ENCODE data around the gene TCN1. TPM values are rescaled to one million over a fixed set of nuclear protein-coding genes. Genes with fewer than 3 reads are reported as not detected.

TCN1 gene
- total and polyA plus RNA-seq, 9 donors: 0.48 TPM; not detected in 8

- no peaks in the 10 kb centered on the region for H3K36me3 ChIP-seq
- no peaks in the 10 kb centered on the region for H3K9me3 ChIP-seq
- TF ChIP-seq, protein P1, sequence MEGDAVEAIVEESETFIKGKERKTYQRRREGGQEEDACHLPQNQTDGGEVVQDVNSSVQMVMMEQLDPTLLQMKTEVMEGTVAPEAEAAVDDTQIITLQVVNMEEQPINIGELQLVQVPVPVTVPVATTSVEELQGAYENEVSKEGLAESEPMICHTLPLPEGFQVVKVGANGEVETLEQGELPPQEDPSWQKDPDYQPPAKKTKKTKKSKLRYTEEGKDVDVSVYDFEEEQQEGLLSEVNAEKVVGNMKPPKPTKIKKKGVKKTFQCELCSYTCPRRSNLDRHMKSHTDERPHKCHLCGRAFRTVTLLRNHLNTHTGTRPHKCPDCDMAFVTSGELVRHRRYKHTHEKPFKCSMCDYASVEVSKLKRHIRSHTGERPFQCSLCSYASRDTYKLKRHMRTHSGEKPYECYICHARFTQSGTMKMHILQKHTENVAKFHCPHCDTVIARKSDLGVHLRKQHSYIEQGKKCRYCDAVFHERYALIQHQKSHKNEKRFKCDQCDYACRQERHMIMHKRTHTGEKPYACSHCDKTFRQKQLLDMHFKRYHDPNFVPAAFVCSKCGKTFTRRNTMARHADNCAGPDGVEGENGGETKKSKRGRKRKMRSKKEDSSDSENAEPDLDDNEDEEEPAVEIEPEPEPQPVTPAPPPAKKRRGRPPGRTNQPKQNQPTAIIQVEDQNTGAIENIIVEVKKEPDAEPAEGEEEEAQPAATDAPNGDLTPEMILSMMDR (IDR thresholded peaks at IDR 0.05): no peak
- no peak for TF ChIP-seq POLR2A (IDR thresholded peaks at IDR 0.05)
- no peak for TF ChIP-seq EP300 (IDR thresholded peaks at IDR 0.05)
- 77 to 83% (median 79%) methylated on average over 9 of the region's 9 CpGs for WGBS, 3 donors
- no peaks in the 10 kb centered on the region for H3K27me3 ChIP-seq
- no peak overlapping the region for H3K4me3 ChIP-seq
- intact Hi-C loops (cut with DNase I): no loop called here
- DNase-seq: no peak
- H3K27ac ChIP-seq: no peak overlapping the region
- H3K4me1 ChIP-seq (ENCODE audit: insufficient read depth): no peaks in the 10 kb centered on the region
These were observed 9.7 kb upstream of the TCN1 start for GRCh38 chr11:59875856-59876519.

GRCh38 chr11:59872076-59872475 lies 5.8 kb upstream of the TCN1 start:
- Histone ChIP-seq H3K4me1 (ENCODE audit: insufficient read depth) (no peaks in the 10 kb centered on the region), H3K9me3 (no peaks in the 10 kb centered on the region), H3K4me3 (no peak overlapping the region), H3K27ac (no peak overlapping the region), H3K36me3 (no peaks in the 10 kb centered on the region), H3K27me3 (no peaks in the 10 kb centered on the region)
- no peak for DNase-seq
- intact Hi-C loops (cut with DNase I): no loop called here
- TF ChIP-seq, protein P1 (IDR thresholded peaks at IDR 0.05): no peak
- TF ChIP-seq EP300 (IDR thresholded peaks at IDR 0.05): no peak
- TF ChIP-seq POLR2A (IDR thresholded peaks at IDR 0.05): no peak

DNA sequence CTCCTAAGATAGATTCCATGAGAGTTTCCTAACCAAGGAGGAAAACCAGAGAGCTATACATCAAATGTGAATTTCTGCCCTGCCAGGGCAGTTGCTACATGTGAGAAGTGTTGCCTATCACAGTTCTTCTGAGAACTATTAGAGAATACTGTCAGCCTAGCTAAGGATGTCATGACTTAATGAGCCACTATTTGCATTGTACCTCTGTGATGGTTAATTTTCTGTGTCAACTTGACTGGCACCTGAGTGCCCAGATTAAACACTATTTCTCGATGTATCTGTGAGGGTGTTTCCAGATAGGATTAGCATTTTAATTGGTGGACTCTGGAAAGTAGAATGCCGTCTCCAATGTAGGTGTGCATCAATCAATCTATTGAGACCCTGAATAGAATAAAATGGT lies 1.7 kb upstream of the TCN1 start:
- TF ChIP-seq EP300 (IDR thresholded peaks at IDR 0.05) (no peak), POLR2A (IDR thresholded peaks at IDR 0.05) (no peak)
- TF ChIP-seq, protein P1 (IDR thresholded peaks at IDR 0.05): no peak
- H3K4me1 ChIP-seq (ENCODE audit: insufficient read depth): no peaks in the 10 kb centered on the region
- H3K27ac ChIP-seq: no peak overlapping the region
- H3K9me3 ChIP-seq: no peaks in the 10 kb centered on the region
- WGBS, 3 donors: 81 to 90% (median 90%) methylated on average over 2 of the region's 2 CpGs
- DNase-seq: no peak
- H3K27me3 ChIP-seq: no peaks in the 10 kb centered on the region
- intact Hi-C loops (cut with DNase I): no loop called here
- no peak overlapping the region for H3K4me3 ChIP-seq
- H3K36me3 ChIP-seq: no peaks in the 10 kb centered on the region

GRCh38 chr11:59866836-59867235 lies 549 bp upstream of the TCN1 start:
- intact Hi-C loops (cut with DNase I): no loop called here

More at GRCh38 chr11:59866836-59867235, 549 bp upstream of the TCN1 start:
- TF ChIP-seq EP300 (IDR thresholded peaks at IDR 0.05): no peak
- TF ChIP-seq POLR2A (IDR thresholded peaks at IDR 0.05): no peak
- TF ChIP-seq, protein P1 (IDR thresholded peaks at IDR 0.05): no peak
- H3K27ac ChIP-seq: no peak overlapping the region
- no peaks in the 10 kb centered on the region for H3K9me3 ChIP-seq
- no peaks in the 10 kb centered on the region for H3K27me3 ChIP-seq
- no peaks in the 10 kb centered on the region for H3K36me3 ChIP-seq
- H3K4me3 ChIP-seq: no peak overlapping the region
- no peak for DNase-seq
- no peaks in the 10 kb centered on the region for H3K4me1 ChIP-seq (ENCODE audit: insufficient read depth)
- 73 to 92% (median 75%) methylated on average over 1 of the region's 1 CpG for WGBS, 3 donors
